Activated T-cell treated with anti-CD3 and anti-CD28 coated beads, Interleukin-2, amount 50 U/mL, for 24 hours (primary cell): ENCODE results near the gene ABT1.
A peak's percentile ranks its signal among the peaks of the same experiment; 100 is the strongest.
"Not testable (repeated sequence)": the region's sequence is repeated elsewhere in the genome, so short reads cannot be mapped to it uniquely, and the experiment has no call there.

Source experiments
- DNase-seq: peaks from one replicate; pipeline ENCODE4 v3.0.0-alpha.2; 2020
- H3K27ac Mint-ChIP-seq: 2 replicates; pipeline ENCODE4 v1.8.0; 2020; ENCODE audit warnings: mild to moderate bottlenecking, mixed read lengths
- H3K27me3 Mint-ChIP-seq: 2 replicates; pipeline ENCODE4 v1.8.0; 2020; ENCODE audit warnings: mixed read lengths
- H3K36me3 Mint-ChIP-seq: 2 replicates; pipeline ENCODE4 v1.8.0; 2020; ENCODE audit warnings: low read depth, mixed read lengths
- H3K4me1 Mint-ChIP-seq: 2 replicates; pipeline ENCODE4 v1.8.0; 2020; ENCODE audit warnings: low read depth, mixed read lengths
- H3K4me3 Mint-ChIP-seq: 2 replicates; pipeline ENCODE4 v1.8.0; 2020; ENCODE audit warnings: mild to moderate bottlenecking, moderate library complexity, mixed read lengths
- H3K9me3 Mint-ChIP-seq: 2 replicates; pipeline ENCODE4 v1.8.0; 2020; ENCODE audit warnings: mixed read lengths

ABT1 gene

DNA sequence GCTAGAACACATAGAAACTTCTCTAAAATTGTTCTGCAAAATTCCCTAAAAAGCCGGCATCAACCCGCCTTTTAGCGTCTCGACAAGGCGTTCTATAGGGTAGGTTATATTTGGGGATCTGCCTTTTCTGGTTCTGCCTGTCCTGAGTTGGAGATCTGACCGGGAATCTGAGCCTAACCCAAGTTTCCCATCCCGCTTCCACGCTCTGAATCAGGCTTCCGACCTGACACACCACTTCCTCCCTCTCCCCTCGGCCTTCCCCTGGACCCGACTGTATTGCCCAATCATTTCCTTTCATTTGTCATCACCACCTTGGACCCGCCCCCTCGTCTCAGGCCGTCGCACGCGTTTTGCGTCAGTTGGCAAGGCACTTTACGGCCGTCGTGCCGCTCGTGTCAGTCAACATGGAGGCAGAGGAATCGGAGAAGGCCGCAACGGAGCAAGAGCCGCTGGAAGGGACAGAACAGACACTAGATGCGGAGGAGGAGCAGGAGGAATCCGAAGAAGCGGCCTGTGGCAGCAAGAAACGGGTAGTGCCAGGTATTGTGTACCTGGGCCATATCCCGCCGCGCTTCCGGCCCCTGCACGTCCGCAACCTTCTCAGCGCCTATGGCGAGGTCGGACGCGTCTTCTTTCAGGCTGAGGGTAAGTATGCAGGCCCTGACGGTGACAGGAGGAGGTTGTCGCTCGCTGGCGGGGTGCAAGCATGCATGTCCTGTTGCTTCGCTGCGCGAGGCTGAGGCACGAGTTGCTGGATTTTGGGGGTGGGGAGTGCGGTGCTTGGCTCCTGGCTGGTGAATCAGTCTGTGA lies at the start of gene ABT1:
TSS of gene ABT1 (plus strand) at position 375 of the 810 bp plus-strand sequence. CDS start at position 405, 30 bp downstream.
- Mint-ChIP-seq H3K27ac (no peak within 1 kb of the TSS), H3K36me3 (peaks cover 21% of the 10 kb centered on the region), H3K9me3 (no peaks in the 10 kb centered on the region), H3K27me3 (peaks cover 30% of the 10 kb centered on the region), H3K4me1 (peaks cover 46% of the 10 kb centered on the region), H3K4me3 (no peak within 1 kb of the TSS)
- peak; percentile 97 for DNase-seq

GRCh38 chr6:26547363-26547762 lies 49.4 kb upstream of the ABT1 start:
- H3K9me3 Mint-ChIP-seq, DNase-seq, H3K27me3 Mint-ChIP-seq, H3K4me3 Mint-ChIP-seq, H3K27ac Mint-ChIP-seq: not testable (repeated sequence)
- Mint-ChIP-seq H3K4me1 (peaks cover 34% of the 10 kb centered on the region), H3K36me3 (peaks cover 50% of the 10 kb centered on the region)

GRCh38 chr6:26550250-26550993 lies 46.3 kb upstream of the ABT1 start:
- Mint-ChIP-seq H3K27me3 (no peaks in the 10 kb centered on the region), H3K27ac (peak overlapping the region; percentile 86), H3K4me1 (peaks cover 23% of the 10 kb centered on the region), H3K4me3 (peak overlapping the region; percentile 90), H3K36me3 (peaks cover 22% of the 10 kb centered on the region), H3K9me3 (no peaks in the 10 kb centered on the region)
- DNase-seq: peak; percentile 82

DNA sequence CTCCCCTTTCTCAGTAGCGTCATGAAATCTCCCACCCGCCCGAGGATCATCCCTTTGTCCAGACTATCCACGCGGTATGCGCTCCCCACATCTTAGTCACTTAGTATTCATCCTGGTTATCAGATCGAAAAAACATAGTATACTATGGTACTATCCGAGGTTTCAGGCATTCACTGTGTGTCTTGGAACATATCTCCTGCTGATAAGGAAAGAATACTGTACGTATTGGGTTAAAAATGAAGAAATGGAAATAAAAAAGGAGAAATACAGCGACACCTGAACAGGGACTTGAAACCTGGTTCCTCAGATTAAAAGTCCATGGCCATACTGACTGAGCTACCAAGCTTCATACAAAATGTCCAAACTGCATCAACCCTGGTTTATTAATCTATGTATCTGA lies 44.5 kb upstream of the ABT1 start:
- H3K9me3 Mint-ChIP-seq: peaks cover 2% of the 10 kb centered on the region
- H3K4me3 Mint-ChIP-seq: no peak overlapping the region
- no peak for DNase-seq
- H3K27ac Mint-ChIP-seq: no peak overlapping the region
- H3K27me3 Mint-ChIP-seq: no peaks in the 10 kb centered on the region
- peaks cover 32% of the 10 kb centered on the region for H3K4me1 Mint-ChIP-seq
- peaks cover 5% of the 10 kb centered on the region for H3K36me3 Mint-ChIP-seq

GRCh38 chr6:26552640-26553188 lies 44.0 kb upstream of the ABT1 start:
- H3K36me3 Mint-ChIP-seq: peaks cover 5% of the 10 kb centered on the region
- H3K4me1 Mint-ChIP-seq: peaks cover 34% of the 10 kb centered on the region
- H3K27ac Mint-ChIP-seq: no peak overlapping the region
- H3K27me3 Mint-ChIP-seq: no peaks in the 10 kb centered on the region
- H3K9me3 Mint-ChIP-seq: peaks cover 2% of the 10 kb centered on the region
- no peak for DNase-seq
- no peak overlapping the region for H3K4me3 Mint-ChIP-seq

- no peaks in the 10 kb centered on the region for H3K27me3 Mint-ChIP-seq
- peaks cover 2% of the 10 kb centered on the region for H3K9me3 Mint-ChIP-seq
- no peak overlapping the region for H3K27ac Mint-ChIP-seq
- no peak overlapping the region for H3K4me3 Mint-ChIP-seq
- peaks cover 34% of the 10 kb centered on the region for H3K4me1 Mint-ChIP-seq
- peaks cover 5% of the 10 kb centered on the region for H3K36me3 Mint-ChIP-seq
- peak; percentile 88 for DNase-seq
These were observed 43.5 kb upstream of the ABT1 start for GRCh38 chr6:26553264-26553634.

- H3K36me3 Mint-ChIP-seq: peaks cover 5% of the 10 kb centered on the region
These were observed 42.9 kb upstream of the ABT1 start for GRCh38 chr6:26553635-26554446.

GRCh38 chr6:26554447-26554696 lies 42.4 kb upstream of the ABT1 start:
- no peak for DNase-seq
- Mint-ChIP-seq H3K27ac (no peak overlapping the region), H3K27me3 (no peaks in the 10 kb centered on the region), H3K4me3 (no peak overlapping the region), H3K36me3 (peaks cover 5% of the 10 kb centered on the region), H3K4me1 (peaks cover 35% of the 10 kb centered on the region), H3K9me3 (peaks cover 2% of the 10 kb centered on the region)

More at GRCh38 chr6:26553635-26554446, 42.9 kb upstream of the ABT1 start:
- peak; percentile 90 for DNase-seq
- Mint-ChIP-seq H3K9me3 (peaks cover 2% of the 10 kb centered on the region), H3K27me3 (no peaks in the 10 kb centered on the region), H3K4me1 (peaks cover 35% of the 10 kb centered on the region), H3K4me3 (no peak overlapping the region), H3K27ac (no peak overlapping the region)

- H3K4me3 Mint-ChIP-seq: no peak overlapping the region
- H3K27ac Mint-ChIP-seq: no peak overlapping the region
- H3K27me3 Mint-ChIP-seq: no peaks in the 10 kb centered on the region
- peaks cover 5% of the 10 kb centered on the region for H3K36me3 Mint-ChIP-seq
- peak; percentile 79 for DNase-seq
- peaks cover 31% of the 10 kb centered on the region for H3K4me1 Mint-ChIP-seq
- peaks cover 2% of the 10 kb centered on the region for H3K9me3 Mint-ChIP-seq
These were observed 41.9 kb upstream of the ABT1 start for GRCh38 chr6:26554697-26555504.

DNA sequence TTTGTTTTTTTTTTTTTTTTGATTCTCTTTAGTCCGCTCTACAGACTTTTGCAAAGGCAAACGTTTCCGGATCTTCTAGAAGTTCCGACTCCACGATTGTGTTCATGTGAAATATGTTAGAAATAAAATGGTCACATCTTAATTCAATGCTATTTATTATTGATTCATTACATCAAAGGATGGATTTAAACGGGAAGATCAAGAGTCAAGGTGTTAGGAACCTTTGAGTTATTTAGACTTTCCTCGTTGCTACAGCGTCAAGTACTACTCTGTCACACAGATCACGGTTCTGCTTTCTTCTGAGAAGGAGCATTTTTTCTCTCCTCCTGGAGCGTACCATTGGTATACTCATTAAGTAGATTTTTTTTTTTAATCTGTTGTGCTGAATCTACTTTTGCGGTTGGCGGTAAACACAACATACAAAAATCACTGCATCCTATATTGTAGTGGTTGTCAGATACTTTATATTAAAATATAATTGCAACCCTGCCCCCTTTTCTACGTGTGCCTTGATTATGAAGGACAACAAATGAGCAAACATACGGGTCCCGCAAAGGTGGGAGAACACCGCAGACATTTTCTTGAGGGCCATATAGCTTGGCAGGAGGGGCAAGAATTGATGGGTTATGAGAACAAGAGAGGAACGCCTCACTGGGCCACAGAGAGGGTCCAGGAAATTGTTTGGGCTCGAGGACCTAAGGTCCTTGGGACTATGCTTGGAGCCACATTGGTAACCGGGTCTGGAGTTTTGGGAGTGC lies 41.1 kb upstream of the ABT1 start:
- no peak for DNase-seq
- H3K4me3 Mint-ChIP-seq: no peak overlapping the region
- H3K27ac Mint-ChIP-seq: peak overlapping the region; percentile 83
- no peaks in the 10 kb centered on the region for H3K27me3 Mint-ChIP-seq
- H3K9me3 Mint-ChIP-seq: peaks cover 2% of the 10 kb centered on the region
- H3K4me1 Mint-ChIP-seq: peaks cover 24% of the 10 kb centered on the region
- H3K36me3 Mint-ChIP-seq: peaks cover under 1% of the 10 kb centered on the region

DNA sequence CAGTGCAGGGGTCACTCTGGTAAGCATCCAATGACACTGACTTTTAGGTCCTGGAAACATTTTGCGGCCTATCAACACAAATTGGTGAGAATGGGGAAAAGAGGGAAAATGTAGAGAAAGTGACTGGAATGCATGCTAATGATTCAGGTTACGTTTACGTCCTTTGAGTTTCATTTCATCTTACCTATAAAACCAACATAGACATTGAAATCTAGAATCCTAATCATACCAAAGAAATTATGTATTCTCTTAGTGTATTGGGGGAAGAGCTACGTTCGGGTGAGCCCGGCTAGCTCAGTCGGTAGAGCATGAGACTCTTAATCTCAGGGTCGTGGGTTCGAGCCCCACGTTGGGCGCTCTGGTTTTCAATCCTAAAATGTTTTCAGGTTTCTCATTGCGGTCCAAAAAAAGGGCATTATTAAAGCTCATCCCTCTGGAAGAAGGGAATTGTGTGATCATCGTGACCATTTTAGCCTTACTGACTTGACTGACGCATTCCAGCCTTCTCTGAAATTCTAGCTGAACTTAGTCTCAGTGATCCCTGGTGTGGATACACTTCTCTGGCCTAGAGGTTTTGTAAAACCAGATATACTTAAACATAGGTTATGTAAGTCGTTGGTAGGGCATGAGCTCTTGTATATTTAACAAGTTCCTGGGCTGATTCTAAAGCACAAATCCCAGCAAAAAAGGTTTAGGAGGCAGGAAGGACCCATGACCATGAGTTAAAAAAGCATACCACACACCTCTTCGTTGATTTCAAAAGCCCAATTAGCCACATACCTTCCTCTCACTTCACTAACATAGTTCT lies 40.3 kb upstream of the ABT1 start:
- peak; percentile 65 for DNase-seq
- peaks cover 2% of the 10 kb centered on the region for H3K9me3 Mint-ChIP-seq
- H3K27me3 Mint-ChIP-seq: no peaks in the 10 kb centered on the region
- peaks cover 18% of the 10 kb centered on the region for H3K4me1 Mint-ChIP-seq
- peak overlapping the region; percentile 83 for H3K27ac Mint-ChIP-seq
- no peaks in the 10 kb centered on the region for H3K36me3 Mint-ChIP-seq
- H3K4me3 Mint-ChIP-seq: peak overlapping the region; percentile 19

- DNase-seq: no peak
These were observed 35.0 kb upstream of the ABT1 start for GRCh38 chr6:26561533-26562466.

More at GRCh38 chr6:26561533-26562466, 35.0 kb upstream of the ABT1 start:
- H3K4me3 Mint-ChIP-seq: no peak overlapping the region
- no peaks in the 10 kb centered on the region for H3K9me3 Mint-ChIP-seq
- H3K4me1 Mint-ChIP-seq: peaks cover 3% of the 10 kb centered on the region
- H3K27ac Mint-ChIP-seq: no peak overlapping the region
- H3K27me3 Mint-ChIP-seq: no peaks in the 10 kb centered on the region
- no peaks in the 10 kb centered on the region for H3K36me3 Mint-ChIP-seq
